CD1c-positive myeloid dendritic cell (primary cell): ENCODE data around the gene APH1B.
"Not testable (repeated sequence)": the region's sequence is repeated elsewhere in the genome, so short reads cannot be mapped to it uniquely, and the experiment has no call there.

Experiments used
- DNase-seq: peaks from one replicate; pipeline ENCODE4 v3.0.0-alpha.2; 2016; ENCODE audit errors: extremely low spot score

APH1B gene

DNA sequence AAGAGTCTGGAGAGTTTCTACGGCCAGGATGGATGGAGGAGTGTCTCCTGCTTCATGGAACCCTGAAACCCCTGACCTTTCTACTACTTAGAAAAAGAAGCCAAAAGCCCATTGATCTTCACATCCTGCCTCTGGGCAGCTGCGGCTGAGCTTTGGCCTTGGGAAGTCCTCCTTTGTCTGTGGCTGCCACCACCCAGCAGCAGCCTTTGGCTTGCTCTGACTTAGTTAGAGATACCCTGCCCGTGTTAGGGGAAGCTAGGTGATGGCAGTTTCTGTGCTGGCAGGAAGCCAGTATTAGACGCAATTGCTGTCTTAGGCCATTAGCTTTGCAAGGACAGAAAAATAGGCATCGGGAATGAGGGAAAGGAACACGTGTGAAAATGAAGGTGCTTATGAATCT is 18.8 kb downstream of the APH1B start:
- no peak for DNase-seq

DNA sequence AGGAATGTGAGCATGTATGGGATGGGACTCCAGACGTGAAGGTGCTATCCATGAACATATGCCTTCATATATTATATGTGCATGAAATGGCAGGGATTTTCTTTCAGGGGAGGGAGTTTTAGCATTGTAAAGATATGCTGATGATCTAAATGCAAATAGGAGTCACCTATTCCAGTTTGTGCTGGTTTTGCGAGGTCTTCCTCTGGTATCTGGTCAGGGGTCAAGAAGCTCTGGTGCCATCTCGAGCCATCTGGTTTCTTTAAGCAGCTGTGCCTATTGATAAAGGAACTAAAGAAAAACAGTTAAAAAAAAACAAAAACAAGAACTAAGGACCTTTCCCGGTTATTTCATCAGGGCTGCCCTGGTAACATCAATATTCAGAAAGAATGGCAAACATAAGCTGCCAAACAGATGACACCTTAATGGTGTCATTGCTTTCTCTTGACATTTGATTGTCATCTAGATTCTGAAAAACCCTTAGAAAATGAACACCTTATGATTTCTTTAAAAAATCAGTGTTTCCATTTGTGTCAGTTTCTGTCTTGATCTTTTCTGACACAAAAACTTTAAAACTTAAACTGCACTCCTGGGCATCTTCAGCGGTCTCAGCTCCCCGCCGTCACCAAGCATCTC is 22.7 kb downstream of the APH1B start:
- no peak for DNase-seq

DNA sequence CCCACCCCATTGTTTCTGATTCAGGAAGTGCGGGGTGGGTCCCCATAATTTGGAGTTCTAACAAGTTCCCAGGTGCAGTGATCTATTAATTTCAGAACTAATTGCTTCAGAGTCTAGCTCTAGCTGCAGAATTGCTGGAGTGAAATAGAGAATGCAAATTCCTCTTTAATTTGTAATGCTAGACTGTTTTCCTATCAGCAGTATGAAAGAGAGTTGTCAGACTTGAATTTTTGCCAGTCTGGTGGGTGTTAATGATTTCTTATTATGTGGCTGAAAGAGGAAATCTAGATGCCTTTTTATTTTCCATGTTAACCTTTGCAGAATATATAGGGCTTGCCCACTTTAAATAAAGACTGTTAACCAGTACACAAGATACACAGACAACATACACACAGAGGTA is 23.7 kb downstream of the APH1B start:
- no peak for DNase-seq

- DNase-seq = no peak
These were observed 27.9 kb downstream of the APH1B start for GRCh38 chr15:63305260-63305659.

- DNase-seq = no peak
These were observed 29.2 kb downstream of the APH1B start for GRCh38 chr15:63306492-63307073.

GRCh38 chr15:63308491-63308890 is 31.1 kb downstream of the APH1B start:
- no peak for DNase-seq

DNA sequence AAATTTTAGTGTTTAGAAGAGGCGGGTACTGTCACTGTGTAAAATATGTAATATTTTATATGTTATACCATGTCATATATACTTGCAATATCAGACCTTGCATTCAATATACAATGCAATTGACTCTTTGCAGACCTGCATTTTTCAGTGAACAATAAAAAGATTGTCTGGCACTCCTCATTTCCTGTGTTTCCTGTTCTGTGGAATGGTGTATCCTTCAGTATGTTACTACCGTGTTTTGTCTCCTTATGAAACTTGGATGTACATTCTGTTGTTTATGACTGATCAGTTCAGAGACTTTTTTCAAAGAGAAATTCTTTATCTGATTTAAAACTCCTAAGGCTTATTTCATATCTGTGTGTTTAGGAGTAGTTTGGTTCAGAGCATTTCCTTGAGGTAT is 31.5 kb downstream of the APH1B start:
- no peak for DNase-seq

GRCh38 chr15:63310646-63311045 is 33.2 kb downstream of the APH1B start:
- no peak for DNase-seq

DNA sequence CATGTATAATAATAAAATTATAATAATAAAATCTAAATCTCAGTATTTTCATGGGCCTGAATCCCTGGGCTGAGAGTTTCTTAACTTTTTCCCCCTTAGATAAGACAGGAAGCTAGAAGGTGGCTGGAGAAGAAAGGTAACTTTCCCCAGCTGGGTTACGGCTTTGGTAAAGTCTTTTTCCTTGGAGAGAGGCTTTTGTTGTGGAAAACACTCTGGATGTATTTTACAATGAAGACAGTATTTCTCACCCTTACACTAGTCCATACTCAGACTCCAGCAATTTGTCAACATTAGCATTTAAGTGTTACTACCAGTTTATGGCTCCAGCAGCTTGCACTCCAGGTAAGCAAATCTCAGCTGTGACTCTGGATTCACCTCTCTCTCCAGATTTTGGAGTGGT is 34.9 kb downstream of the APH1B start:
- DNase-seq = no peak

GRCh38 chr15:63313825-63314224 is 36.4 kb downstream of the APH1B start:
- no peak for DNase-seq

GRCh38 chr15:63314409-63314808 is 37.0 kb downstream of the APH1B start:
- no peak for DNase-seq

GRCh38 chr15:63318344-63318743 is 40.9 kb downstream of the APH1B start:
- no peak for DNase-seq

DNA sequence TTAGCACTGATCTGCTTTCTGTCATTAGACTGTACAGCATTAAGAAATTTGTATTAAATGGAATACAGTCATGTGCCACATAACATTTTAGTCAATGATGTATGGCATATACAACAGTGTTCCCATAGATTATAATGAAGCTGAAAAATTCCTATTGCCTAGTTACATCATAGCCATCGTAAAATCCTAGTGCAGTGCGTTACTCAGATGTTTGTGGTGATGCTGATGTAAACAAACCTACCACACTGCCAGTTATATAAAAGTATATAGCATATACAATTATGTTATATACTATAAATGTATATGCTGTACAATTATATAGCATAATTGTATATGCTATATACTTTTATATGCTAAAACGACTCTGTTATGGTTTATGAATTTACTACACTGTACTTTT is 41.7 kb downstream of the APH1B start:
- DNase-seq = no peak

DNA sequence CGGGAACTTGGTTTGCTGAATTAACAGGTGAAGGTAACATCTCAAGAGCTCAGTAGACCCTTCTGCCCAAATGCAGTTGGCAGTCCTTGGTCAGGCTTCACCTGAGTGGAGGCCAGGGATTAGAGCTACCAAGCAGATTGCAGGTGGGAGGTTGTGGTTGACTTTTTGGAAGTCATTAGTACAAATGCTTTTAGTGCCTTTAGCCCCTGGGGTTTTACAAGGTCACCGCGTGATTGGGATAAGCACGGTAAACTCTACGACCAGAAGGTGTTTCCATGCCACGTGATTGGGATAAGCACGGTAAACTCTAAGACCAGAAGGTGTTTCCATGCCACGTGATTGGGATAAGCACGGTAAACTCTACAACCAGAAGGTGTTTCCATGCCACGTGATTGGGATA is 43.0 kb downstream of the APH1B start:
- not testable (repeated sequence) for DNase-seq

DNA sequence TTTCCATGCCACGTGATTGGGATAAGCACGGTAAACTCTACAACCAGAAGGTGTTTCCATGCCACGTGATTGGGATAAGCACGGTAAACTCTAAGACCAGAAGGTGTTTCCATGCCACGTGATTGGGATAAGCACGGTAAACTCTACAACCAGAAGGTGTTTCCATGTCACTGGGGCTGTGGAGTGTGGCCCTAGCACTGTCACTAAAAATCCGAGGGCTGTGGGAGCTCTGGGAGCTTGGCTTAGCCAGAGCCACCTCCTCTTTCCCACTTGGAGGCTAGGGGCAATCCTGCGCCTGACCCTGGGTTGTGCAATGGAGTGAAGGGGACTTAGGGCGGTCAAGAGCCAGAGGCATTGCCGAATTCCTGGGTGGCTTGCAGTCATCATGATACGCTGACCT is 43.6 kb downstream of the APH1B start:
- DNase-seq = not testable (repeated sequence)

GRCh38 chr15:63321462-63321861 is 44.1 kb downstream of the APH1B start:
- DNase-seq = no peak

- DNase-seq = no peak
These were observed 45.1 kb downstream of the APH1B start for GRCh38 chr15:63322541-63322940.

DNA sequence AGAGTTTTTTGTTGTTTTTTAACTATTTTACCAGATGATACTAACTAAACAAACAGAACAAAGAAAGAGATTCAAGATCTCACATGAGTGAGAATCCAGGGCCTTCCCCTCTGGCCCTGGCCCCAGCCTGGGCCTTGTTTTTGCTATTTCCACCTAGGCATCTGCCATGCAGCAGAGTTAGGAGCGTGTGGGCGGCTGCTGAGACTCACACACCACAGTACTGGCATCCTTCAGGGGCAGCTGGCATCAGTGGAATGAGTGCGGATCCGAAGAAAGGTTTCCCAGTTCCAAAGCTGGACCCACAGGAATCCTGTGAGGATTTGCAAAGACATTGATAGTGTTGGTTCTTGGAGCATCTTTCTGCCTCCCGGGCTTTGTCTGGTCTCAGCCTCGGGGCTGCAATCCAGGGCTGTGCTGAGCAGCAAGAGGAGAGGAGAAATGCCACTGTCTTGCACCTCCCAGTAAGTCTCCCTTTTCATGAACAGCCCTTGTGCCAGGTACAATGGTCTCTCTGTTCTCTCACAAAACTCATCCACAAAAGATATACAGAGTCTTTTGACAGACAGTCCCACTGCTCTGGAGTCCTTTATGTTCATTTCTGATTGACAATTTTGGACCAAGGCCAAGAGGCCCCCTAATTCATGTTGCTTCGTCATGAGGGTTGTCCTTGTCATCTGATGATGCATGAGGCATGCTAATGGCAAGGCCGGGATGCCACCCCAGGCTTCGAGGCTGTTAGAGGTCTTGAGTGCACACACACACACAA is 46.6 kb downstream of the APH1B start:
- DNase-seq = no peak

DNA sequence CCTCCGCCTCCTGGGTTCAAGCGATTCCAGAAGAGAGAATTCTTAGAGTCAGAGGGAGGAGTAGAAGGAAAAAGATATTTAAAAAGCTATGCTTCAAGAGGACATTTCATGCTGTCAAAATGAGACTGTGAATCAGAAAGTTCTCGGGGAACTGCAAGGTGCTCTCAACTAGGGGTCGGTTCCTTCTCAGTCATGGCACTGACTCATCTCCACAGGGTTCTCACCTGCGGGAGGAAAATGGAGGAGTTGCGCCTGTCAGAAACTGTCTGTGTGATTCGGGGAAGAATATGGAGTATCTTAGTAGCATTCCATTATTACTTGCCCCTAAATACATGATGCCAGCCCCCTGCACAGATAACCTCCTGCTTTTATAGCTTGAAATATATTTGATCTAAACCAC is 47.4 kb downstream of the APH1B start:
- no peak for DNase-seq

GRCh38 chr15:63327648-63328421 is 50.4 kb downstream of the APH1B start:
- DNase-seq = no peak

DNA sequence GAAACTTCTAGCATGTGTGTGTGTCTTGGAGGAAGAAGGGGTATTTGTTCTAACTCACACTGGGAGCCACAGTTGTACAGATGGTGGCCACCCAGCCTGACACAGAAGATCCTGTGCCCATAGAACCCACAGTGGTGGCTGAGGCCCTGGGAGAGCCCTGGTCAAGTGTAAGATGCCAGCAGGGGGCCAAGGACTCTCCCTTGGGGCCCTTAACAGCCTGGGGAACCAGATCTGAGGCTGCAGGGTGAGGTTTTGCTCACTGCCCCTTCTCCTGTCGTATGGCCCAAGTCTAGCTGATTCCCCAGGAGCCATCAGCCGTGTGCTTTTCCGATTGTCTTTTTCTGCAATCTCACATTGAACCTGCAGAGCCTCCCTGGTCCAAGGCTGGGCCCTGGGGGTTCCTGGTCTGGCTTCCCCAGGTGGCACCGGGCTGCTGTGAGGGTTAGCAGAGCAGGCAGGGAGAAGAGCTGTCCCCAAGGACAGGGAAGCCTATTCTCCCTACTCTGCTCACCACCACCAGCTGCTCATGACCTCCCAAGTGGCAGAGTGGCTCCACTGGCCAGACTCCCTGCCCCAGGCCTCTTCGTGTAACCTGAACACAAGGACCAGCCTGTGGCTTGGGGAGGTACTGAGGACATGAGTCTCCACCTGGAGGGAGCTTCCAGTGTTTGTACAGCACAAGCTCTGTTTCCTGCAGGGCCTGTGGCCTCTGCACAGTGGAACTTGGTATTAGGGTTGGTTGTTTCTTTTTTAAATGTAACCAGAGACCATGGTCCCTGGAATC is 52.4 kb downstream of the APH1B start:
- no peak for DNase-seq

- DNase-seq = no peak
These were observed 53.5 kb downstream of the APH1B start for GRCh38 chr15:63330926-63331325.
